Central memory CD8-positive, alpha-beta T cell (primary cell): Measurements from ENCODE around the gene IGLL1.

Experiments
- ATAC-seq: fragments of 150-1000 bp; cut with Tn5 transposase; replicated peaks from 2 replicates; pipeline ENCODE4 v1.10.0; 2022; ENCODE audit warnings: mild to moderate bottlenecking, moderate FRiP score, moderate number of reproducible peaks; ENCODE audit not compliant: poor library complexity, severe bottlenecking; ENCODE audit errors: extremely low read depth
- DNase-seq, 2 donors: peaks; one replicate each; pipeline ENCODE4 v3.0.0; 2021; ENCODE audit warnings: low spot score in 2 of 2
- H3K27ac Mint-ChIP-seq: one replicate; pipeline ENCODE4 v1.8.0; 2022; ENCODE audit warnings: low read depth, mild to moderate bottlenecking, moderate library complexity, mixed read lengths
- H3K27me3 Mint-ChIP-seq: one replicate; pipeline ENCODE4 v1.8.0; 2022; ENCODE audit warnings: mixed read lengths
- H3K36me3 Mint-ChIP-seq: one replicate; pipeline ENCODE4 v1.8.0; 2022; ENCODE audit warnings: mild to moderate bottlenecking, moderate library complexity, mixed read lengths; ENCODE audit not compliant: insufficient read depth
- H3K4me1 Mint-ChIP-seq: one replicate; pipeline ENCODE4 v1.8.0; 2022; ENCODE audit warnings: mixed read lengths
- H3K4me3 Mint-ChIP-seq: one replicate; pipeline ENCODE4 v1.8.0; 2022; ENCODE audit warnings: mild to moderate bottlenecking, moderate library complexity, mixed read lengths
- H3K9me3 Mint-ChIP-seq: one replicate; pipeline ENCODE4 v1.8.0; 2022; ENCODE audit warnings: mixed read lengths

The IGLL1 gene

DNA sequence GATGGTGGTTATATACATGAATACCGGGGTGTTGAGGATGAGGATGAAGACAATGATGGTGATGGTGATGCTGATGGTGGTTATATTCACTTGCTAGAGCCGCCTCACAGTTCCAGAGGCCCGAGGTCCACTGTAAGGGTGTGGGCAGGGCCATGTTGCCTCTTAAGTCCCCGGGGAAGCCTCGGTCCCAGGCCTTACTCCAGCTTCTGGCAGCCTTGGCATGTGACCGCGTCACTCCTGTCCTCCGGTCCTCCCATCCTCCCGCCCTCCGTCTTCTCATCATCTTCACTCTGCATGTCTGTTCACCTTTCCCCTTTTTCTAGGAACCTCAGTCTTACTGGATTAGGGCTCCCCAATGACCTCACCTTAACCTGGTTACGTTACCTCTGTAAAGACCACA is 54.6 kb downstream of the IGLL1 start:
- Mint-ChIP-seq H3K27ac (no peak overlapping the region), H3K4me3 (no peak overlapping the region), H3K4me1 (no peaks in the 10 kb centered on the region), H3K27me3 (peaks cover 15% of the 10 kb centered on the region), H3K36me3 (peaks cover 5% of the 10 kb centered on the region), H3K9me3 (no peaks in the 10 kb centered on the region)
- DNase-seq, result no peak
- no peak for ATAC-seq

DNA sequence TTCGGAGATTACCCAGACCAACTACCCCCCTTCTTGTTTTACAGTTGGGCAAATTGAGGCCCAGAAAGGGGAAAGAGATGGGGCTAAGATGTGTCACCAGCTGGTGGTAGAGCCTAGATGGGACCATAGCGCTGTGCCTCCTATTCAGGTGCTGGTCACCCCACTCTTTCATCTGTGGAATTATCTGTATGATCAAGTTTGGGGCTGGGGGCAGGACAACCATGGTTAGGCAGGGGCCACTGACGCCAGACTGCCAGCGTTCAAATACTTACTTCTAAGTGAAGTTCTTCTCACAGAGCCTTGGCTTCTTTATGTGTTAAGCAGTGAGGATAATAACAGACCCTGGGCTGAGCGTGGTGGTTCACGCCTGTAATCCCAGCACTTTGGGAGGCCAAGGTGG is 55.9 kb downstream of the IGLL1 start:
- Mint-ChIP-seq H3K27ac (no peak overlapping the region), H3K4me1 (no peaks in the 10 kb centered on the region), H3K9me3 (no peaks in the 10 kb centered on the region), H3K36me3 (peaks cover 7% of the 10 kb centered on the region), H3K4me3 (no peak overlapping the region), H3K27me3 (peaks cover 23% of the 10 kb centered on the region)
- DNase-seq (no peak), ATAC-seq (no peak)

DNA sequence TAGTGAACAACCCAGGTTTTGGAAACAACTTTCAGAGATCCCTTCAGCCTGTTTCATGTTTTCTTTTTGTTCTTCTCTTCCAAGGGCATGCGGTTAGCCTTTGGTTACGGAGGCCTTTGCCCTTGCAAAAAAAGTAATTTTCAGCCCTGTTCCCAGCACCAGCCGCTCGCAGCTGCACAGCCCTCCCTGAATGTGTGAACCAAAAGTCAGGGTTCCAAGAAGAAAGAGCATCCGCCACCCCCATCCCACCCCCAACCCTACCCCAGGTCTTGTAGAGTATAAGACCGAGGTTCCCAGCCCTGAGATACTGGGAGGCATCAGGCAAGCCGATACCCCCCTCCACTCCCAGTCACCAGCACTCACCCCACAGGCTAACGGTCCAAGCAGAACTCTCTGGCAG is 56.4 kb downstream of the IGLL1 start:
- H3K27me3 Mint-ChIP-seq, result peaks cover 23% of the 10 kb centered on the region
- no peak overlapping the region for H3K27ac Mint-ChIP-seq
- ATAC-seq, result no peak
- peaks cover 7% of the 10 kb centered on the region for H3K36me3 Mint-ChIP-seq
- H3K4me1 Mint-ChIP-seq, result no peaks in the 10 kb centered on the region
- no peak overlapping the region for H3K4me3 Mint-ChIP-seq
- H3K9me3 Mint-ChIP-seq, result no peaks in the 10 kb centered on the region
- DNase-seq, result no peak
